ENCODE data around the gene SLC2A1. TPM values are rescaled to one million over a fixed set of nuclear protein-coding genes. Genes with fewer than 3 reads are reported as not detected.

SLC2A1 gene
- polyA plus RNA-seq, 1 donor (not counting 4 experiments of a cell fraction or from before 2014, with no cell fraction given), result 689 TPM

- Histone ChIP-seq H3K9me3 (ENCODE audit: control insufficient read depth, low read depth, low read length) (no peaks in the 10 kb centered on the region), H3K4me2 (ENCODE audit: control insufficient read depth, extremely low read depth, insufficient read depth, low read depth, low read length) (peak overlapping the region; percentile 79), H3K27ac (ENCODE audit: control insufficient read depth, insufficient read depth, low read length) (peak overlapping the region; percentile 51), H3K9ac (ENCODE audit: control insufficient read depth, extremely low read depth, insufficient read depth, low read length) (peak overlapping the region; percentile 11), H3K79me2 (ENCODE audit: control insufficient read depth, insufficient read depth, low read length) (peaks cover 94% of the 10 kb centered on the region), H3K36me3 (ENCODE audit: control insufficient read depth in 2 of 2, extremely low read depth in 1 of 2, insufficient read depth in 2 of 2, low read length in 2 of 2) (peaks cover 37 to 59% of the 10 kb centered on the region in 2 experiments), H3K27me3 (ENCODE audit: control insufficient read depth, extremely low read depth, insufficient read depth, low read length) (no peaks in the 10 kb centered on the region), H3K4me1 (ENCODE audit: control insufficient read depth, extremely low read depth, insufficient read depth, low read length) (peaks cover 97% of the 10 kb centered on the region), H3K9me1 (ENCODE audit: control insufficient read depth, extremely low read depth, insufficient read depth, low read length) (peaks cover 7% of the 10 kb centered on the region), H3K4me3 (ENCODE audit: control insufficient read depth in 2 of 3, extremely low read depth in 1 of 3, insufficient read depth in 2 of 3, low read depth in 1 of 3, low read length in 3 of 3) (peak overlapping the region in 2 of 3 experiments; percentile 36 to 49), H4K20me1 (ENCODE audit: control insufficient read depth, extremely low read depth, insufficient read depth, low read length) (peaks cover 33% of the 10 kb centered on the region), H2AFZ (ENCODE audit: control insufficient read depth, low read length) (no peak overlapping the region)
- FAIRE-seq, result peak; percentile 85
- dilution Hi-C loops (cut with MboI; ENCODE audit: extremely low pct_ligation_motif_present, low sequenced_read_pairs), result no loop called here
- no peak for DNase-seq (ENCODE audit: low read depth, low spot score)
- no peak for TF ChIP-seq EZH2 (IDR thresholded peaks at IDR 0.05; ENCODE audit: low read length)
- TF ChIP-seq CTCF (optimal IDR thresholded peaks at IDR 0.05 in 1 of 3, IDR thresholded peaks at IDR 0.05 in 1 of 3, conservative IDR thresholded peaks at IDR 0.05 in 1 of 3; ENCODE audit: extremely low read depth in 1 of 3, insufficient read depth in 2 of 3, low read length in 3 of 3), result no peak
These were observed 8.6 kb downstream of the SLC2A1 start for GRCh38 chr1:42950116-42950481.

- Histone ChIP-seq H3K4me3 (ENCODE audit: control insufficient read depth in 2 of 3, extremely low read depth in 1 of 3, insufficient read depth in 2 of 3, low read depth in 1 of 3, low read length in 3 of 3) (peak overlapping the region in 2 of 3 experiments; percentile 3 to 36), H3K36me3 (ENCODE audit: control insufficient read depth in 2 of 2, extremely low read depth in 1 of 2, insufficient read depth in 2 of 2, low read length in 2 of 2) (peaks cover 32 to 53% of the 10 kb centered on the region in 2 experiments)
These were observed 9.2 kb downstream of the SLC2A1 start for GRCh38 chr1:42949312-42950115.

More at GRCh38 chr1:42949312-42950115, 9.2 kb downstream of the SLC2A1 start:
- H3K27me3 ChIP-seq (ENCODE audit: control insufficient read depth, extremely low read depth, insufficient read depth, low read length), result no peaks in the 10 kb centered on the region
- peak overlapping the region; percentile 43 for H3K9ac ChIP-seq (ENCODE audit: control insufficient read depth, extremely low read depth, insufficient read depth, low read length)
- peaks cover 7% of the 10 kb centered on the region for H3K9me1 ChIP-seq (ENCODE audit: control insufficient read depth, extremely low read depth, insufficient read depth, low read length)
- H3K4me1 ChIP-seq (ENCODE audit: control insufficient read depth, extremely low read depth, insufficient read depth, low read length), result peaks cover 97% of the 10 kb centered on the region
- DNase-seq (ENCODE audit: low read depth, low spot score) (no peak), FAIRE-seq (no peak)
- no peak overlapping the region for H2AFZ ChIP-seq (ENCODE audit: control insufficient read depth, low read length)
- dilution Hi-C loops (cut with MboI; ENCODE audit: extremely low pct_ligation_motif_present, low sequenced_read_pairs), result no loop called here
- peaks cover 94% of the 10 kb centered on the region for H3K79me2 ChIP-seq (ENCODE audit: control insufficient read depth, insufficient read depth, low read length)
- peak overlapping the region; percentile 79 for H3K4me2 ChIP-seq (ENCODE audit: control insufficient read depth, extremely low read depth, insufficient read depth, low read depth, low read length)
- H3K9me3 ChIP-seq (ENCODE audit: control insufficient read depth, low read depth, low read length), result no peaks in the 10 kb centered on the region
- TF ChIP-seq CTCF (optimal IDR thresholded peaks at IDR 0.05 in 1 of 3, IDR thresholded peaks at IDR 0.05 in 1 of 3, conservative IDR thresholded peaks at IDR 0.05 in 1 of 3; ENCODE audit: extremely low read depth in 1 of 3, insufficient read depth in 2 of 3, low read length in 3 of 3), result no peak
- no peak for TF ChIP-seq EZH2 (IDR thresholded peaks at IDR 0.05; ENCODE audit: low read length)
- peak overlapping the region; percentile 51 for H3K27ac ChIP-seq (ENCODE audit: control insufficient read depth, insufficient read depth, low read length)
- peaks cover 33% of the 10 kb centered on the region for H4K20me1 ChIP-seq (ENCODE audit: control insufficient read depth, extremely low read depth, insufficient read depth, low read length)
